CD4-positive, alpha-beta T cell treated with Interleukin-2 at 100 ng/mL for 4 hours (primary cell): ENCODE data around the gene ADAMTS13.
"Not testable (repeated sequence)": the region's sequence is repeated elsewhere in the genome, so short reads cannot be mapped to it uniquely, and the experiment has no call there.

Source experiments
- DNase-seq: peaks from one replicate; pipeline ENCODE4 v3.0.0-alpha.2; 2020; ENCODE audit warnings: low spot score

Gene ADAMTS13

GRCh38 chr9:133392308-133392707 lies 29.9 kb upstream of the ADAMTS13 start:
- DNase-seq = not testable (repeated sequence)

- DNase-seq = no peak
Measured at GRCh38 chr9:133393399-133393798, 28.8 kb upstream of the ADAMTS13 start.

- no peak for DNase-seq
Measured at GRCh38 chr9:133394687-133395271, 27.4 kb upstream of the ADAMTS13 start.

GRCh38 chr9:133396952-133397351 lies 25.2 kb upstream of the ADAMTS13 start:
- DNase-seq = no peak

GRCh38 chr9:133397370-133397769 lies 24.8 kb upstream of the ADAMTS13 start:
- no peak for DNase-seq

GRCh38 chr9:133397895-133398294 lies 24.3 kb upstream of the ADAMTS13 start:
- DNase-seq = no peak

- DNase-seq = no peak
Measured at GRCh38 chr9:133400292-133400691, 21.9 kb upstream of the ADAMTS13 start.

GRCh38 chr9:133401588-133401987 lies 20.6 kb upstream of the ADAMTS13 start:
- no peak for DNase-seq

GRCh38 chr9:133402689-133403088 lies 19.5 kb upstream of the ADAMTS13 start:
- DNase-seq = no peak

GRCh38 chr9:133403766-133404453 lies 18.3 kb upstream of the ADAMTS13 start:
- peak; percentile 68 for DNase-seq

- DNase-seq = no peak
Measured at GRCh38 chr9:133404454-133405002, 17.6 kb upstream of the ADAMTS13 start.

GRCh38 chr9:133405508-133406438 lies 16.4 kb upstream of the ADAMTS13 start:
- no peak for DNase-seq

GRCh38 chr9:133406480-133407307 lies 15.5 kb upstream of the ADAMTS13 start:
- DNase-seq = peak; percentile 84

- DNase-seq = no peak
Measured at GRCh38 chr9:133408042-133408441, 14.1 kb upstream of the ADAMTS13 start.

GRCh38 chr9:133415170-133415569 lies 7.0 kb upstream of the ADAMTS13 start:
- no peak for DNase-seq

GRCh38 chr9:133417541-133418461 lies 4.4 kb upstream of the ADAMTS13 start, which contains the start of gene REXO4:
TSS of gene REXO4 (minus strand) at chr9:133418010. CDS start at chr9:133417844, 166 bp downstream.
- DNase-seq = peak; percentile 86

GRCh38 chr9:133419005-133419404 lies 3.2 kb upstream of the ADAMTS13 start:
- DNase-seq = no peak

GRCh38 chr9:133420392-133420827 lies 1.8 kb upstream of the ADAMTS13 start:
- peak; percentile 6 for DNase-seq

GRCh38 chr9:133423216-133423615 lies 1.0 kb downstream of the ADAMTS13 start:
- DNase-seq = no peak

- no peak for DNase-seq
Measured at GRCh38 chr9:133424187-133424586, 2.0 kb downstream of the ADAMTS13 start.
